Caco-2 (cell line): ENCODE data around the gene MTREX. TPM values are rescaled to one million over a fixed set of nuclear protein-coding genes. Genes with fewer than 3 reads are reported as not detected.
A peak's percentile ranks its signal among the peaks of the same experiment; 100 is the strongest.

Experiments used
- BruUV-seq: library from RNA; stranded (reverse); fragments of 400-500 nt; replicated peaks from 2 replicates; lab custom pipeline; 2021; lab: Mats Ljungman, UMichigan
- CTCF ChIA-PET: fragments of 300-600 bp; sonication (Branson Sonifier 250); formaldehyde crosslinking; loops from one replicate; lab custom pipeline; 2022; ENCODE audit warnings: antibody characterized with exemption; lab: Charles Lee
- POLR2A ChIA-PET: fragments of 300-600 bp; sonication (Branson Sonifier 250); formaldehyde crosslinking; loops from one replicate; lab custom pipeline; 2022; ENCODE audit warnings: antibody characterized with exemption; lab: Charles Lee
- DNase-seq, 2 experiments: peaks; one replicate each; pipeline versions ENCODE4 v3.0.0 to v3.0.0-alpha.2; 2020 to 2022
- H3K27me3 ChIP-seq: replicated peaks from 2 replicates; pipeline ENCODE4 v1.6.0; 2011; ENCODE audit warnings: low read length; ENCODE audit not compliant: control insufficient read depth, insufficient read depth
- H3K36me3 ChIP-seq: 2 replicates; pipeline ENCODE4 v1.5.1; 2011; ENCODE audit warnings: low read length; ENCODE audit not compliant: control insufficient read depth, insufficient read depth
- H3K4me1 ChIP-seq: fragments of 250-450 bp; sonication (Bioruptor Pico); 2 replicates; pipeline ENCODE4 v1.5.1; 2020; ENCODE audit warnings: mild to moderate bottlenecking
- H3K4me3 ChIP-seq: 2 replicates; pipeline ENCODE4 v1.5.1; 2011; ENCODE audit warnings: low read depth, mild to moderate bottlenecking, control low read depth, low read length
- H3K9me3 ChIP-seq: fragments of 250-450 bp; sonication (Bioruptor Pico); 2 replicates; pipeline ENCODE4 v1.5.1; 2020; ENCODE audit warnings: mild to moderate bottlenecking, moderate library complexity
- H3K27ac Mint-ChIP-seq: one replicate; pipeline ENCODE4 v1.8.0; 2022; ENCODE audit warnings: mixed read lengths; ENCODE audit not compliant: unreplicated experiment
- H3K27me3 Mint-ChIP-seq: one replicate; pipeline ENCODE4 v1.8.0; 2022; ENCODE audit warnings: mixed read lengths; ENCODE audit not compliant: insufficient read depth, unreplicated experiment
- H3K36me3 Mint-ChIP-seq: one replicate; pipeline ENCODE4 v1.8.0; 2022; ENCODE audit warnings: mild to moderate bottlenecking, mixed read lengths; ENCODE audit not compliant: insufficient read depth, unreplicated experiment
- H3K4me1 Mint-ChIP-seq: one replicate; pipeline ENCODE4 v1.8.0; 2022; ENCODE audit warnings: low read depth, mixed read lengths; ENCODE audit not compliant: unreplicated experiment
- H3K4me3 Mint-ChIP-seq: one replicate; pipeline ENCODE4 v1.8.0; 2022; ENCODE audit warnings: mild to moderate bottlenecking, moderate library complexity, mixed read lengths; ENCODE audit not compliant: unreplicated experiment
- H3K9me3 Mint-ChIP-seq: one replicate; pipeline ENCODE4 v1.8.0; 2022; ENCODE audit warnings: mixed read lengths; ENCODE audit not compliant: unreplicated experiment
- CTCF ChIP-seq, 2 experiments: fragments of 200-600 bp in 1 of 2; IDR thresholded peaks; 1 replicate in 1 of 2; 2 replicates in 1 of 2; pipeline versions ENCODE4 v1.5.1 to v1.8.0; 2011 to 2022; ENCODE audit warnings: antibody characterized with exemption in 1 of 2, control low read depth in 1 of 2, inconsistent platforms in 1 of 2, low read depth in 1 of 2, low read length in 1 of 2, mild to moderate bottlenecking in 1 of 2, moderate library complexity in 1 of 2; ENCODE audit not compliant: insufficient read depth in 1 of 2, severe bottlenecking in 1 of 2, unreplicated experiment in 1 of 2
- intact Hi-C: fragments of 100-400 bp; cut with micrococcal nuclease; formaldehyde crosslinking; loops from one replicate; pipeline ENCODE4 v1.10.0; 2022; ENCODE audit not compliant: unreplicated experiment
- total RNA-seq: library from RNA; stranded (reverse); gene quantifications from 2 replicates; pipeline ENCODE4 v1.2.3, GENCODE V29; 2022

MTREX gene
- total RNA-seq, 1 experiment from 2014 or later = 83.7 TPM

- no peak for TF ChIP-seq CTCF (IDR thresholded peaks at IDR 0.05; ENCODE audit: insufficient read depth in 1 of 2, low read depth in 1 of 2, low read length in 1 of 2, severe bottlenecking in 1 of 2, unreplicated experiment in 1 of 2)
- BruUV-seq = TSS peak; percentile 53
- H3K4me3 Mint-ChIP-seq = no peak overlapping the region
- peaks cover 7% of the 10 kb centered on the region for H3K4me1 Mint-ChIP-seq
- H3K27ac Mint-ChIP-seq = no peak overlapping the region
- ChIA-PET POLR2A (interaction anchor here (0.6 to 1.5 kb wide), 5 partner anchors 11 to 208 kb away, joined by 3 to 13 read pairs (median 4); no protein-coding TSS in a partner anchor), CTCF (interaction anchor here (0.5 to 1.7 kb wide), 6 partner anchors 75 to 385 kb away, joined by 3 to 11 read pairs (median 4); partner anchors contain the start of gene MCIDAS)
- Histone ChIP-seq H3K4me3 (peak overlapping the region; percentile 70), H3K27me3 (no peaks in the 10 kb centered on the region), H3K4me1 (peaks cover 29% of the 10 kb centered on the region), H3K36me3 (no peaks in the 10 kb centered on the region; the same call in 1 of the 2 replicates), H3K9me3 (no peaks in the 10 kb centered on the region)
- intact Hi-C loops = loop anchor here (2.0 to 5.0 kb wide), 2 partner anchors 80 to 135 kb away; partner anchors contain the start of genes CDC20B and MCIDAS
- H3K9me3 Mint-ChIP-seq = no peaks in the 10 kb centered on the region
- H3K27me3 Mint-ChIP-seq = no peaks in the 10 kb centered on the region
- DNase-seq = peak in 1 of 2 experiments; percentile 11
- peaks cover 7% of the 10 kb centered on the region for H3K36me3 Mint-ChIP-seq
Observed at GRCh38 chr5:55306641-55307382, 977 bp upstream of the MTREX start.

- POLR2A ChIA-PET = interaction anchor here (0.6 to 1.5 kb wide), 8 partner anchors 10 to 254 kb away, joined by 3 to 13 read pairs (median 5); no protein-coding TSS in a partner anchor
- intact Hi-C loops = loop anchor here (5.0 kb wide), 1 partner anchor 136 kb away; the partner anchor contains the start of gene CDC20B
- no peak overlapping the region for H3K27ac Mint-ChIP-seq
Observed at GRCh38 chr5:55308254-55308836, 556 bp downstream of the MTREX start.

More at GRCh38 chr5:55308254-55308836, 556 bp downstream of the MTREX start:
- Mint-ChIP-seq H3K4me3 (no peak overlapping the region), H3K4me1 (peaks cover 4% of the 10 kb centered on the region), H3K9me3 (no peaks in the 10 kb centered on the region), H3K27me3 (no peaks in the 10 kb centered on the region), H3K36me3 (peaks cover 11% of the 10 kb centered on the region)
- Histone ChIP-seq H3K27me3 (no peaks in the 10 kb centered on the region), H3K4me3 (peak overlapping the region; percentile 70), H3K9me3 (no peaks in the 10 kb centered on the region), H3K4me1 (peaks cover 20% of the 10 kb centered on the region; the same call in 1 of the 2 replicates), H3K36me3 (no peaks in the 10 kb centered on the region; the same call in 1 of the 2 replicates)
- DNase-seq = no peak
- no peak for TF ChIP-seq CTCF (IDR thresholded peaks at IDR 0.05; ENCODE audit: insufficient read depth in 1 of 2, low read depth in 1 of 2, low read length in 1 of 2, severe bottlenecking in 1 of 2, unreplicated experiment in 1 of 2)
- TSS peak; percentile 65 for BruUV-seq
- CTCF ChIA-PET = interaction anchor here (0.6 to 1.7 kb wide), 5 partner anchors 37 to 623 kb away, joined by 3 to 11 read pairs (median 6); no protein-coding TSS in a partner anchor
